GM12891 (cell line): ENCODE results near the gene NR2F1-AS1.

Experiments
- DNase-seq: peaks from one replicate; pipeline ENCODE4 v3.0.0; 2011; ENCODE audit warnings: low spot score; ENCODE audit not compliant: insufficient read length
- FAIRE-seq: peaks from 2 replicates; lab custom pipeline; 2011; peaks lifted over from hg19 to GRCh38; lab: Jason Lieb, UNC
- PAX5 ChIP-seq: IDR thresholded peaks from 2 replicates; pipeline ENCODE4 v1.6.1; 2011; ENCODE audit warnings: low read length, moderate library complexity, mild to moderate bottlenecking; ENCODE audit not compliant: insufficient read depth, severe bottlenecking
- POLR2A ChIP-seq: IDR thresholded peaks from 2 replicates; pipeline ENCODE4 v1.6.1; 2011; ENCODE audit warnings: low read depth, low read length, control low read depth
- POLR2AphosphoS5 ChIP-seq: IDR thresholded peaks from 2 replicates; pipeline ENCODE4 v1.6.1; 2011; ENCODE audit warnings: low read depth, low read length, control low read depth
- POU2F2 ChIP-seq: IDR thresholded peaks from 2 replicates; pipeline ENCODE4 v1.6.1; 2011; ENCODE audit warnings: low read depth, mild to moderate bottlenecking, control low read depth, low read length, moderate library complexity
- SPI1 ChIP-seq: IDR thresholded peaks from 2 replicates; pipeline ENCODE4 v1.6.1; 2011; ENCODE audit warnings: low read depth, low read length, control low read depth
- TAF1 ChIP-seq: IDR thresholded peaks from 2 replicates; pipeline ENCODE4 v1.6.1; 2011; ENCODE audit warnings: low read depth, low read length, control low read depth

Gene NR2F1-AS1

DNA sequence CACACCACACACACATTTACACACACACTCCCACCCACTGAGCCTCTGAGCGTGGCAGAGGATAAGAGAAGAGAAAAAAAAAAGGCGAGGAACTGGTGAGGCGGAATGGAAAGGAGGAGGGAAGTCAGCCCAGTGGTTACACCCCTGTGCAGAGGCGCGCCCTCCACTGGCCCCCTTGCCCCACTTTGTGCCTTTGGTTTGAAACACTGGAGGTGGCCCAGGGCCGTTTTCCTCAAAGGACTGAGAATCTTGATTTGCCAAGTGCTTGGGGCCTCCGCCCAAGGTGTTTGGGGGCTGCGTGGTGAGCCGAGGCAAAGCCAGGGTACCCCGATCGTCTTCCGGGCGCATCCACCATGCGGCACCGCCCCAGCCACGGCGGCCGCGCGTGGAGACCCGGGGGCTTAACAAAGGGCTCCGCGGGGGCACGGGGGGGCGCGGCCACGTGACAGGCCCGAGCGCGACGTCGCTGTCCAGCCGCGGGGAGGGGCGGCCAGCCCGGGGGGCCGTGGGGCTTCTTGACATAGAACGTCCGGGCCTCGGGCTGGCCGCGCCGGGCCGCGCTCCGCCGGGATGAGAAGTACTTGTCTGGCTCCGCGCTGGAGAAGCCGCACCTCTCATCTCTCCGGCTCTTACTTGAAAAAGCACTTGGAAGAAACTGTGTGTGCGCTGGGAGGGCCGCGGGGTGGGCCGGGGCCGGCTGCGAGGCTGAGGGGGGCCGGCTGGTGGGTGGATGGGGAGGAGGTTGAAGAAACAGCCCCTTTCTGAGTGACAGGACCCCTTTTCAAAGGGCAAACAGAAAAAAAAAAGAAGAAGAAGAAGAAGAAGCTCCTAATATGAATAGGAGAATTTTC is 23.0 kb upstream of the NR2F1-AS1 start:
- DNase-seq: no peak
- FAIRE-seq: no peak
- TF ChIP-seq POU2F2 (no peak), PAX5 (no peak), POLR2AphosphoS5 (no peak), TAF1 (no peak), POLR2A (no peak), SPI1 (no peak)

DNA sequence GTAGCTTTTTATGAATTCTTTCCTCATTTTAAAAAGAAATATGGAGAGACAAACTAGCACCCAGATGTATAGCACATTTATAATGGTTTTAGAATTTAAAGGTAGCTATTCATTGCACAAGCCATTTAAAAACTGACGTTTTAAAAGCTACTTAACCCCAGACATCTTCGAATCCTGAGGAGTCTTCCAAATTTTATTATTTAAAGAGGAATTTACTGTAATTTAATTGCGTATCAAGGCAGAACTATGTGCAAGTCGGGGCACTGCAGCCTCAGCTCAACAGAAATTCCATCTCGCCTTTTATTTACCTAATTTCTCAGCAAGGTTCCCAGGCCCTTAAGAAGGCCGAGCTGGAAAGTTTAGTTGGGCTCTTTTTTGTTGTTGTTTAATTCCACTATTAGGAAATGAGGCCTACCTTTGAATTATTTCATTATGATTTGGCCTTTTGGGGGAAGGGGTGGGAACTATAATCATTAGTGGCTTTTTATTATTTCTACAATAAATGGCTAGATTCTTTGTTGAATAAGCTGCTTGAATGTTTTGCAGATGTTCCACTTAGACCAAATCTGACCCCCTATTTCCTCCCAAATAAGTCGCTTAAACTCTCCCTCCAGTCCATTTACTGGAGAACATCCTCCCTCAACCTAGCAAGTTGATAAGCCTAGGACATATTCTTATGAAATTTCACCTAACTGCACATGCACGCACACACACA is 22.2 kb upstream of the NR2F1-AS1 start:
- DNase-seq: no peak
- FAIRE-seq: no peak
- TF ChIP-seq TAF1 (no peak), SPI1 (no peak), POLR2A (no peak), POU2F2 (no peak), POLR2AphosphoS5 (no peak), PAX5 (no peak)

DNA sequence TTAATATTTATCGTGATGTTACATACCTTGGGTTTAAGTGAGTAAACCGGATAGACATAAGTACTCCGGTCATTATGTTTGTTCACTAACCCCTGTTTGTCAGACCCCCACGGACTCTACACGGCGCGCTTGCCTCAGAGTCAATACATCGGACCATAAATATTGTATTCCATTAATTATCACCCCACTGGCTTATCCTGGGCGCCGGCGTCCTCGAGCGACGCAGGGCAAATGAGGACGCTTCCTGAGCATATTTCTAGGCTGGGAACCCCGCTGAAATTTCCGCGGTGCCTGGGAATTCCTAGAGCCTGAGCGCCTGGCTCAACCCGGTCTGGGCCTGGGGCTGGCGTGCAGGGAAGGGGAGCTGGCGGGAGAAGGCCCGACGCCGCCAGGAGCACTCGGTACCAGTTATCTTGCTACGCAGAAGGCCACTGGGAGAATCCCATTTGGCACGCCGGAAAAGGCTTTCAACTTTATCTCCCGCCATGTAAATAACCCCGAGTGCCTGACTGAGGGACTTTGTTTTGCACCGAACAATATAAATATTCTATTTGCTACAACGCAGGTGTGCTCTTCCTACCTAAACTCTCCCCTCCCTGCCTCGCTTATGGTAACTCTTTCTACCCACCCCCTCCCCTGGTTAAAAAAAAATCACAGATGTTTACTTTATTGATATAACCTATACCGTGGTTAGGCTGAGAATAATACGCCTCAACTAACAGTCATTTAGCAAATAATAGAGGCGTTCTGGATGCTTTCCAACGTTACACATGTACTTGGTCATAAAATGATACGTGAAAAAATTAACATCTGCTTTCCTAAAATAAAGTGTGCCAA is 21.4 kb upstream of the NR2F1-AS1 start:
- no peak for FAIRE-seq
- TF ChIP-seq POLR2A (no peak), PAX5 (no peak), TAF1 (no peak), SPI1 (no peak), POU2F2 (no peak), POLR2AphosphoS5 (no peak)
- no peak for DNase-seq

DNA sequence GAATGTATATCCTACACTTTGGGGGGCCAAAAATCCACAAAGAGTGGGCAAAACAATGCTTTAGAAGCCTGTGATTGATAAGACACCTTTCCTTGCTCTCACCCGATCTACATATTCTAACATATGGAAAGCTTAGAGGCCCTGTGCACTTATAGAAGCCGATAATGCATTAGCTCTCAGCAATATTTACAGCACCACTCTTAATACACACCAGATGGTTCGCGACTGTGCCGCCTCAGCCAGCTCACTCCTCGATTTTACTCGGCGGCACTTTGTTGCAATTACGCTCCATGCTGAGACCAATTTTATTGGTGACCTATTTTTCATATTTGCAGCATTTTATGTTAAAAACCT is 20.8 kb upstream of the NR2F1-AS1 start:
- FAIRE-seq (no peak), DNase-seq (no peak)
- no peak for TF ChIP-seq SPI1

DNA sequence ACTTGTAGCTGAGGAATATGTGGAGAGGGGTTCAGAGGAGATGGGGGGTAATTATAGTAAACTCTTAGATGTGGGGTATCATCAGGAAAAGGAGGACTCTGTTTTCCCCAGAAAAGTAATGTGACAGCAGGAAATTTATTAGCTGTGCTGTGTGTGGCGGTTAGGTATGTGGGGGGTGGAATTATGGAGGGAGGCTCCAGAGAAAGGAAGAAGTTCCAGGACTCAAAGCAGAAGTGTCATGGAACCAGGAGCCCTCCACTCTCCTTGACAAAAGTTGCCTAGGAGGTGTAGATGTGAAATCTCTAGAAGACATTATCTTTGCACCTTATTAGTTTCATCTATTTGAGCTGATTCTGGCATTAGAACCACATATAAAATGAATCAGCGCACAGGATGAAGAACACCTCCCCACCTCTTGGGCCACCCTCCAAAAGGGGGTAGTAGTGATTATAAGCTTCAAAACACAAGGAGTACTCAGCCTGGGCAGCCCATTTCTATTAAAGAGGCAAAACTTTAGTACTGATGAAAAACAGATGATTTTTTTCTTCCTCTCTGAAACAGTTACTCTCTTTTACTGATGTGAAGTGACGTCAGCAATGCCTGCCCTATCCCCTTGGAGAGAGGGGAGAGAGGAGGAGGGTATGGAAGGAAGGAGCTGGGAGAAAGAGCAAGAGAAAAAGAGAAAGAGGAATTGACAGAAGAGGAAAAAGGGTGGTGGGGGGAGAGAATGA is 20.2 kb upstream of the NR2F1-AS1 start:
- no peak for DNase-seq
- no peak for FAIRE-seq
- TF ChIP-seq TAF1: no peak
- TF ChIP-seq PAX5: no peak
- no peak for TF ChIP-seq POLR2A
- no peak for TF ChIP-seq SPI1
- TF ChIP-seq POLR2AphosphoS5: no peak
- TF ChIP-seq POU2F2: no peak

DNA sequence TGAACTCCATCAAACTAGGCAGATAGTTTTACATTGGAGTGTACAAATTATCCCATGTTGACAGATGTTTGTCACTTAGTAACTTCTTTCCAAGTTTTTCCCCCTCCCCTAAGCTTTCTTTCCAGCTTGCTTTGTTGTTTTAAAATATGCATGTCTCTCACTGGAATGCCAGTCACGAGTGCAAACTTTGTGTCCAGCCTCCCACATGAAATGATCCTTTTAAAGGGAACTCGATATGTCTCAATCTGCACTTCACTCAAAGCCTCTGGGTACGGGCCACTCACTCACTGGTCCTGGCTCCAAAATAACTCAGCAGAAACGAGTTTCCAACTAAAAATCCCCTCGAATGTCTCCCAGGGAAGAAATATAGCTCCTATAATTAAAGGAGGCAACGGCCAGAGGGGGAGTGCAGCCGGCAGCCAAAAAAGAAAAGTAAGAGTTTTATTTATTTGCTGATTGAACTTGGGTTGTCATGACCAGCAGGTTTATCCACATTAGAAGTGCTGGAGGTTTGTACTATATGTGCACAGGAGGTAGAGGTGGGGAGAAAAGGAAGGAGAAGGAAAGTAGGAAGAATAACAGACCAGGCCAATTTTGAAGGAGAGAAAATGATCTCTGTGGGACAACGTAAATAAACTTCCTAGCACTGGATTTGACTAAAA is 19.5 kb upstream of the NR2F1-AS1 start:
- DNase-seq: no peak
- FAIRE-seq: no peak
- no peak for TF ChIP-seq POU2F2
- TF ChIP-seq TAF1: no peak
- TF ChIP-seq POLR2A: no peak
- no peak for TF ChIP-seq SPI1
- TF ChIP-seq PAX5: no peak
- no peak for TF ChIP-seq POLR2AphosphoS5

DNA sequence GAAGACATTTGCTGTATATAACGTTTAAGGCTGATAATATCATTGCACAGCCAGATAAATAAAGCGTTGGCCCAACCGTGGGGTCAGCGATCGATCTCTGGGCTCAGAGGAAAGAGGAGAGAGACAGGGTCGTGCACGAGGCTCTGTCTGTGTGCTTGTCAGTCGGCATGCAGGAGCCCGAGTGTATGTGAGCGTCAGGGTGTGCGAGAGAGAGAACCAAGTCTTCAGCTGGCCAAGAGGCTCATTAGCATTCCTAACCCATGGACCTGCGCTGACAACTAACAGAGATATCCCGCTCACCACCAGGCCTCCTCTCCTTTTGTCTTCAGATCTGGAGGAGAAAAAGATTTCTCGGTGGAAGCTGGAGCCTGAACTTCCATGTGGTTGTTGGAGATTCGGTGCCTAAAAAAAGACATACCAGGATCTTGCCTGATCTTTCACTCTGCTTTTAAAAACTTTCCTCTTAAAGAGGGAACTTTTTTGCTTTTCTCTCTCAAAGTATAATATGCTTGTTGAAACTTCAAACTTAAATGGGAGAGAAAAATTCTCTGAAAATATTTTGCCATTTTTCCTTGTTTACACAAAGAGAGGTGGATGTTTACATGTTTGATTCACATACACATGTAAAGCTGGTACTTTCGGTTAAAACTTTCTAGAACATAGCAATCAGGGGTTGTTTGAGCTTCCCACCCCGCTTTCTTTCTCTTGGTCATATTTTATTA is 18.5 kb upstream of the NR2F1-AS1 start:
- TF ChIP-seq SPI1: no peak
- TF ChIP-seq PAX5: no peak
- TF ChIP-seq POLR2AphosphoS5: no peak
- TF ChIP-seq POU2F2: no peak
- TF ChIP-seq POLR2A: no peak
- TF ChIP-seq TAF1: no peak
- FAIRE-seq (no peak), DNase-seq (no peak)

DNA sequence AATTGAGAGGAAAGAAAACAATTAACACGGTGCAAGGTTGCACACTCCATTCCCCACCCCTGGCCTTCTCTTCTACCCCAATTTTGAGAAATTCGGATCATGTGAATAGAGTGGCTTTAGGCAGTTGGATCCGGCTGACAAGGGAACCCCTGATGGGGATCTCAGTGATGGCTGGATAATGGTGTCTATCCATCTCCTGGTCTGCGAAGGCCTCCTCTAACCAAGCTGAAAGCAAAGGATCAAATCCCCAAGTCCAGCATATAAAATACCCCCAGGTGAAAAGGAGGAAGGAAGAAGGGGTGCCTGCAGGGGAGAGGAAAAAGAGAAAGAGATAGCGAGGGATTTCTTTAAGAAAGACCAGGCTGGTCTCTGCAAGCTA is 18.0 kb upstream of the NR2F1-AS1 start:
- DNase-seq (no peak), FAIRE-seq (no peak)
- TF ChIP-seq POLR2A: no peak
- no peak for TF ChIP-seq POU2F2
- no peak for TF ChIP-seq POLR2AphosphoS5
- TF ChIP-seq SPI1: no peak
- TF ChIP-seq TAF1: no peak
- no peak for TF ChIP-seq PAX5
